GM21576 (cell line): ENCODE data around the gene BDNF.

Source experiments
- ATAC-seq: cut with Tn5 transposase; IDR thresholded peaks from one replicate; pipeline ENCODE4 v1.9.1; 2021; ENCODE audit warnings: mild to moderate bottlenecking, moderate library complexity; ENCODE audit not compliant: unreplicated experiment

The BDNF gene

DNA sequence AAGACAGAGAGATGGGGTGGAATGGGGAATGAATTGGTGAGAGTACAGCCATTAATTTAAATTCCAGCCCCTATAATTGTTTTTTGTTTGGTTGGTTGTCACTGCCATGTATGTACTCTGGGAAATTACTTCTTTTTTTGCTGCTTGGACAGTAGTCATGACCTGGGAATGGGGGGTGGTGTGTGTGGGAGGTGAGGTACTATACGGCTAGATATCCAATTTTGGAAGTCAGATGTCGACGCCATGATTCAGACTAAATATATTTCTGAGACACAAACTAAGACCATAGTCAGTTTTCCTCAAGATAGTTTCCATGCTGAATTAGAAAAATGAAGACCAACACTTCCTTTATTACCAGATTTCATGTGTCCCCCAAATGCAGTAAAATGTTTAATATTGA is 7.4 kb upstream of the BDNF start:
- no peak for ATAC-seq

DNA sequence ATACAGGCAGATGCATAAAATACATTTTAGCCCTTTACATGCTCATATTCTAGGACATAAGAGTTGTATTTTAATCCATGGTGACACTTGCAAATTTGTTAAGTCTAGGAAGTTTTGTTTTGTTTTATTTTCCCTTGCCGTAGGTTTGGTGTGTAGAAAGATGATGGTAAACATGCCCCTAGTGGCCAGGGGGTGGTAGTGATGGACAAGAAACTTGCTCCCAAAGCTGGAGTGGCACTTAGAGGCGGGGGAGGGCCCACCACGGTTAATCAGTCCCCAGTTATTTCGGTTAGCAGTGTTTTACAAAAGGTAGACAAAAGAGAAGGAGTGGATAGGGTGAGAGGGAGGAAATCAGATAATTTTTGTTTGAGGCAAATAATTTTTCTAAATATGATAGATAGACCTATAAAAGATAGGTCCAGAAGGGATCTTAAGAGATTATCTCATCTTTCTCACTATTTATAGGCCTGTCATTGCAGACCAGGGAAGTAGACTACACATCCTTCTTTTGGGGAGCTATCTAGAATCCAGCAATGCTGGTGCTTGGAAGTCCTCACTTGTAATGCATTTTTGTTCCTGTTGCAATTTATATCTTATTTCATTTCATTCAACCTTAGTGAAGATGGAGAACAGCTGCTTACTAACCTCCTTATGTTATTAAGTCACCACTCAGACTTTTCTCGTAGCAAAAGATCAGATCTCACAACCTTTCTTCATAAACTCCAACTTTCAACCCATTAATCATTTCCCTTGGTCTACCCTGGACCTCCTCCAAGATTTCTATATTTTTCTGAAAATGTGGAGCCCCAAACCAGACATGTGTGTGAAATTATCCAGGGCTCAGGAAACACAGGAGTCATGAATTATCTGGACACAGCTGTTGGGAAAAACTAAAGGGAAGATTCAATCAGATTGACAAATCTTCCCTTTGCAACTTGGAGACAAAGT is 5.9 kb upstream of the BDNF start:
- ATAC-seq: peak; percentile 75

DNA sequence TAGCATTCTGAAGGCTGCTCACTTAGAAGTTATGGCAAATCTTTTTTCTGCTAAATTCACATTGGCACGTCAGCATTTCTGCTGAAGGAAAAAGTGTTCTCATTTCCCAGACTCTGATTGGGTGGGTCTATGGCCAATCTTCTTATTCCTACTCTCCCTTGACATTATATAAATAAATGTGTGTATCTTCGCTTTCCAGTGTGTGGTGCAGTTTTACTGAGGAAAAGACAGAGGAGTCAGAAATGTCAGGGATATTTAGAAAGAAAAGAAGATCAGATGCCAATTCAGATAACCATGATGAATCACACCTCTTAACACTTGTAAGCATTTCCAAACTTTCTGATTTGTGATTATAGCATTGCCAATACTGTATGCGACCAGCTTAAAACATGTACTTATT is 3.2 kb upstream of the BDNF start:
- no peak for ATAC-seq

DNA sequence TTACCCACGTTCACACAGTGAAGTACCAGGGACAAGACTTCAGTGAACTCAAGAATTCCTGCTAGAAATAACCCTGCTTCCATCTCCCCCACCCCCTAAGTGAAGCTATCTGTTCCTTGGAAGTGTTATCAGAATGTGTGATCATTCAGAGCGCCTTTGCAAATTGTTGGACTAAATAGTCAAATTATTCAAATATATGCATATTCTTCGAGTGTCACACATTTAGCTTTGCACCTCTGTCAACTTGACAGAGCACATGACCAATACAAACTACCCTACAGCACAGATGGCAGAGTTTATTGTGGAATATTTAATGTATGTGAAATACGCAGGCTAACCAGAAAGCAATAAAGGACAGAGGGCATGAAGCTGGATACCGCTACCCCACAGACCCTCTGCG is 2.6 kb upstream of the BDNF start:
- ATAC-seq: no peak

DNA sequence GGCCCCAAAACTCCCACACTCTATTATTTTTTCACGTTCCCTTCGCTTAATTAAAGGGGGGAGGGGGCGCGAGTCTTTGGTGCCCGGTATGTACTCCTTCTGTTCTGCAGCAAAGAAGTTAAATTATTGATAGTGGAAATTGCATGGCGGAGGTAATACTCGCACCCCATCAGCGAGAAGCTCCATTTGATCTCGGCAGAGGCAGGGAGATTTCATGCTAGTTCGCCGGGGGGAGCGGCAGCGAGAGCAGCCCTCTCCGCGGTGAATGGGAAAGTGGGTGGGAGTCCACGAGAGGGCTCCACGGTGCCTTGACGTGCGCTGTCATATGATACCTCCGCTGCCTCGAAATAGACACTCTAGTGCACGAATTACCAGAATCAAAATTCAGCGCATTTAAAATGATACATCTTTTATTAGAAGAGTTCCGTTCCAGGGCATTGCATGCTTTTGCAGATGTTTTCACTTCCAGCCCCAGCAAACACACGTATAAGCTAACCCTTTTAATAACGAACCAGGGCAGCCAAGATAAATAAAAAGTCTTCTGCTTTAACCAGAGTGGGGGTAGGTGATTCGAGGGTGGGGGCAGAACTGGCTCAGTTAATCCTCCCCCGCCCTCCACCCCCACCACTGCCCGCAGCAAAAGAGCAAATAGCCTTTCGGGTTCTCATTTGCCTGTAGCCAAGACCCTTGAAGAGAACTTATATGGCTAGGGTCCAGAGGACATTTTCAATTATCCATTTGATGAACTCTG is 1.3 kb upstream of the BDNF start:
- ATAC-seq: no peak

DNA sequence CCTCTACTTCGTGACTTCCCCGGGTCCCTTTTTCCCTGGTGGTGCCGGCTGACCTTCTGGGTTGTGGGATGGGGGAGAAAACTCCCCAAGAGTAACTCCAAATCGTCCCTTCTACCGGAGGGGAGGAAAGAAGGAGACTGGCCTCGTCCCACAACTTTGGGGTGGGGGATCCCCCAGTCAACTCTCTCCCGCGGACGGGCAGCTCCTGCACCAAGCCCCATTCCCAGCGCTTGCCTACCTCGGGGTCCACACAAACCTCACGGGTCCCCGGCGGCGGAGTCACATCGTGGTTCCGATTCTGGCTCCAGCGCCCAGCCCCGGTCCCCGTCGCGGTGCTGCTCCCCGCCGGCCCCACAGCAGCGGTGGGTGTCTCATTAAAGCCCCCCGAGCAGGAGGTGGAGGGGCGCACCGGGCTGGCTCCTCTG is 317 bp downstream of the BDNF start:
- no peak for ATAC-seq

DNA sequence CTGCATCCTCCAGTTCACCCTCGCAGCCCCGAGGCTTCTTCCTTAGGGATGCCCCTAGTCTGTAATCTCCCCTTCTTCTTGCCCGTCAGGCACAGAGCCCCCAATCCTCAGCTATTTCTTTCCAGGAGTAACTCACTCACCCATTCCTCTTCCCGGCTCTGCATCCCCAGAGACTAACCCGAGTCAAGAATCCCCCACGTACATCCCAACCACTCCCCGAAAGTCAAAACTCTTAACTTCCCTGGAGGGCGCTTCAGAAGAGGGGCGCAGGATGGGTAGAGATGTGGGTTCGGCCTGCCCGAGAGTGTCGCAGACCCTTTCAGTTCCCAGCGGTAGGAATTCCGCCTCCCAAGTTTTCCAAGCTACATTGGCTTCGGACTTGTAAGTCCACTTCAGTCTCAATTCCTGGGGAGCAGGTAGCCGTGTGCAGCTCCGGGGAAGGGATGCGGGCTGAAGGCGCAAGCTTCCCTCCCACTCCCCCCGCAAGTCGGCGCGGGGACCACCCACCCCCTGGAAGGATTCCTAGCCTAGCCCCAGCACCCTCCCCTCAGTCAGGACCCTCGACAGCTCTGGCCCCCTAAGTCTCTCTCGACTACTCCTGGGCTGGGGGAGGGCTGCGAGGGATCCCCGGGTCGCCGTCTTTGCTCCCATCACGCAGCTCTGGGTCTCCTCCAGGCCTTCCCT is 871 bp downstream of the BDNF start:
- no peak for ATAC-seq

DNA sequence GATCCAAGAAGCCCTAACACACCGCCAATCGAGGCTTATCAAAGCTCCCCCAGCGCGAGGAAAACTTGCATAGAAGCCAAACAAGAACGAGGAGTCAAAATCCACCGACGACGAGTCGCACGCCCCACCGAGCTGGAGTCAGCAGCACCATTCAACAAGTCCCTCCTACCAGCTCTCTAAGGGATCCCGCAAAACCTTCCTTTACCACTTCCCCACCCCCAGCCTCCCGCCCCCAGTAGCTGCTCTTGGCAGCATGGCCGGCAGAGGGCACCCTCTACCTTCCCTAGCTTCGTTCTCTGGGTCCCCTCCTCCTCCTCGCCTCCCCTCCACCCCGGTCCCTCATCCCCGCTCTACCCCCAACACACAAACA is 1.4 kb downstream of the BDNF start:
- peak; percentile 70 for ATAC-seq

DNA sequence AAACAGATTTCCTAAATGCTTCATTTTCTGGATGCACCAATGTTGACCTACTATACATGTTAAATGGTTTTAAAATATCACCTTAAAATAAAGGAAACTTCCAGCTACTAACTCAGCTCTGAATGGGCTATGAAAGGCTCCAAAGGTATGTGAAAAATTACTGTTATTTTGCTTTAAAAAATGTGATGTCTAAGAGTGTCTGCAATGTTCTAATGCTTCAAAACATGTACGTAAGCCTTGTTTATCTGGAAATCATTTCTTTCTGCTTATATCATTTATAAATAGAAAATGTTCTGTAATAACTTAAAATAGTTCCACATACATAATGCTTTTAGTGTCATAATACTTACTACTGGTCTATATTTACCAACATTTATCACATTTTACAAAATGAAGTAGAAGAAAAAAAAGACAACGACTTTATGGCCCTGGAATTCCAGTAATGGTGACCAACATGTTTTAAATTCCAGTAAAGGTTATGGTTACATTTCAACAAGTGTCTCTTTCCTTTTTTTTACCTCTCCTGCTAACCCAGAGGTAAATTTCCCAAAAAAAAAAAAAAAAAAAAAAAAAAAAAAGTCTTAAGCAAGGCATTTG is 2.5 kb downstream of the BDNF start:
- ATAC-seq: no peak

DNA sequence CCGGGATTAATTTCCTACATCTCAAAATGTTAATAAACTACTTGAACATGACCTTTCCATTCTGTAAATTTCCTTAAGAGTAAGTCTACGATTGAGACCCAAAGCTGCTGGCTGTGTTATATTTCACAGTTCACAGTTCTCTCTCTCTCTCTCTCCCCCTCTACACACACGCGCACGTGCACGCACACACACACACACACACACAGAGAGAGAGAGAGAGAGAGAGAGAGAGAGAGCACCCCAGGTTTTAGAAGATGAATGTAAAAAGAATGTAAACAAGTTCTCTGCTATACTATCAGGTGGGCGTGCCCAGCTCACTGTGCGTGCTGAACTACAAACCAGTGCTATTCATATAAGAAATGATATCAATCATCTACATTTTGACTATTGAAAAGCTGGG is 3.3 kb downstream of the BDNF start:
- no peak for ATAC-seq

DNA sequence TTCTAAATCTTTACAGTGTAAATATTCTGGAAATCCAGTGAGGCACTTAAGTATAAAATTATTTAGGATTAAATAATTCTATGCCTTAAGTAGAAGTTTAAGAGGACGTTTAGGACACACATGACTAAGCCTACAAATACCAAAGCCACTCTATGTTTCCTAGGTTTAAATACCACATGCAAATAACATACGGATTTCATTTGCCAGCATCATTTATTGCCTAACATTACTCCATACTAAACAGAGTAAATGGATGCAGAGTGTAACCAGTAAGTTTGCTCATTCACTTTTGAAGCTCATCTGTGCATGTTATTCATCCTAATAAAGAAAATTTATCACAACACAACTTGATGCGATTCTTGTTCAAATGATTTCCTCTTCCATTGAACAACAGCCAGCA is 4.1 kb downstream of the BDNF start:
- no peak for ATAC-seq

DNA sequence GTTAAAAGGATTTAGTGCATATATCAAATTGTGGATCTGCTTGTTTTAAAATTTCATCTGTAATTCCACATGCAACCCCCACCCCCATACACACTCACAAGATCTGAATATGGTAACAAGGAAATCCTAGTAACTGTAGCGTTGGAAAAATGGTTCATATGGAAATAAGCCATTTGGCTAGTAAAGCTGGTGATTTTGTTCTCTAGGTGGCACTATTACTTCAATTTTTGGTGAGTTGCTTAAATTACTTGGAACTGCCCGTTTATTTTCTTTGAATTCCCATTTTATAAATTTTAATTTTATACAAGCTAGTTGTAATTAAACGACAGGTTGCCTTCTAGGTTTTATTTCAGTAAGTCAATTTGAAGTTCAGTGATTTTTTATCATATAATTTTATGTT is 5.3 kb downstream of the BDNF start:
- no peak for ATAC-seq

DNA sequence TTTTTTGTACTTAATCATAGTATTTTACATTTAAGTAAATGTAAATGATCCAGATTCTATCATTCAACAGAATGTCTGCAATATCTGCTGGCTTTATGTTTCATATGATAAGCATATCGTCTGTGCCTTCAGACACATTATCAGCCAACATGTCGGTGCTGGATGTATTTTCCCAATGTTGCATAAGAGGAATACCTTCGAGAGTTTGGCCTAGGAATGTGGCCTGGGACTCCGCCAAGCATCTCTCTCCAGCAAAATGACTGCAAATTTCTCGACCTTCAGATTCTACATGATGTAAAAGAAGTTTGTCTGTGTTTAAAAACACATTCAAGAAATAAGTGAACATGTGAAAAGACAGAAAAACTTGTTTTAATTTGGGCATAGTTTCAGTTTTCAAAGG is 6.9 kb downstream of the BDNF start:
- ATAC-seq: no peak

DNA sequence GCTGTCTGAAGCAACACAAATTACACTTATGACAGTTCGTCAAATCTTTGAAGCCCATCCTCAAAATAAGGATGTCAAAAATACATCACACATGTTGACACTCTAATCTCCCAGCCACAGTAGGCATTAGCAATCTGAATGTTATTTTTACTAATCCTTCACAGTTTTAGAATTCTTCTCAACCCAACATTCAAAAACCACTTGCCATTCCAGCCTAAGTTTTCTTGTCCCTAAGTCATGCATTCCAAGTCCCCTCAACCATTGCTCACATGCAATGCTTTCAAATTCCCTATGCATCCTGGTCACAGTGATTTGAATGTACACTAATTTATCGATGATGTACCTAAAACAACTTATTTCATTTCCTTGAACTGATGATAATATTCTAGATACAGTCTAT is 7.5 kb downstream of the BDNF start:
- no peak for ATAC-seq

DNA sequence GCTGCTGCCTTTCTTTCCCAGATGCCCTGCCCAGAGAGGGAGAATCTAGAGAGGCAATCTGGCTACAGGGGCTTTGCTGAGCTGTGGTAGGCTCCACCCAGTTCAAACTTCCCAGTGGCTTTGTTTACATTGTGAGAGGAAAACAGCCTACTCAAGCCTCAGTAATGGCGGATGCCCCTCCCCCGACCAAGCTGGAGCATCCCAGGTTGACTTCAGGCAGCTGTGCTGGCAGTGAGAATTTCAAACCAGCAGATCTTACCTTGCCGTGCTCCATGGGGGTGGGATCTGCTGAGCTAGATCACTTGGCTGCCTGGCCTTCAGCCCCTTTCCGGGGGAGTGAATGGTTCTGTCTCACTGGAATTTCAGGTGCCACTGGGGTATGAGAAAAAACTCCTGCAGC is 12.2 kb downstream of the BDNF start:
- no peak for ATAC-seq

DNA sequence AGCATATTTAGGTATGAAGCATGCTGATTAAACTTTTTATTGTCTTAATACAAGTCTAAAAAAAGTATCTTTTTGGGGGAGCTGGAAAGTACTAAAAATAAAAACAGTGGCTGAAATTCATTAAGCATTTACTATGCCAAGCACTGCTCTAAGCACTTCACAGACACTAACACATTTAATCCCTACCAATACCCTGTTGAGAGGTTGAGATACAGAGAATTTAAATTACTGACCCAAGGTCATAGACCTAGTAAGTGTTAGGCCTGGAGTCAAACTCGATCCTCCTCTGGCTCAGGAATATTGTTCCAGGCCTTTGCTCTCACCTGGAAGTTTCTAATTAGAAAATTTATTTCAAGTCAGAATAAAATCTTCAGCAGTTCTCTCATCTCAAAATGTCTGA is 18.6 kb downstream of the BDNF start:
- ATAC-seq: no peak

DNA sequence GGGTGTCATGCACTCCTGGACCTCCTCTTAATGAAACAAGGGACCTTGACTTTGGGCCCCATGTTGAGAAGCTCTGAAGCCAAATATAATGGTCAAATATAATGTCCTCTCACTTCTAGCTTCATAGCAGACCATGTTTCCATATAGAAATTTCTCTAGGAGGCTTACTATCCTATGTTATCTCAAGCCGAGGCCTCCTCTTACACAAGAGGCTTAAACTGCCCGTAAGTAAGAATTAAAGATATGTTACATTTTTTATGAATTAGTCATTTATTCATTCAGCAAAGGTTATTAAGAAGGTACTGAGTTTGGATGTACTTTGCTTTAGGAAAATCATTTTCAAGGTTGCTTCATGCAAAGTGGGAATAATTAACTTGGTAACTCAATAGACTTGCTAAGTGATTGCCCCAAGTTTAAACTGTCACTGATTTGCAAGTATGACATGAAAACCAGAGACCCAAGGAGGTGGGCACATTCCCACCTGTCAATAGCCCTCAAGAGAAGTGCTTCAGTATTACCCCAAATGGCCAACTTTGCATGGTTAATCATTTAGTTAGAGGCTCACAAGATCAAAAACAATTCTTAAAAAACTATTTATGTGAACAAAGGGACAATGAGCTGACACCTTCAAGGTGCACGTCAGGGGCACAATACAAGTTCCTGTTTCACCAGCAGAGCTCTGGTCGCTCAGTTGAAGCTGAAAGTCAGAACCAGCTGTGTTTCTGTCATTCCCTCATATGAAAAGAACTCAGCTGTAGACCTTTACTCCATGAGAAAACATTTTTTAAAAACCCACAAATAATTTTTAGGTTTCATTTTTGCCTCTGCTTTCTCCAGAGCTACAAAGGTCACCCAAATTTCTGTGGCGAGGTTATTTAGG is 20.9 kb downstream of the BDNF start:
- no peak for ATAC-seq

DNA sequence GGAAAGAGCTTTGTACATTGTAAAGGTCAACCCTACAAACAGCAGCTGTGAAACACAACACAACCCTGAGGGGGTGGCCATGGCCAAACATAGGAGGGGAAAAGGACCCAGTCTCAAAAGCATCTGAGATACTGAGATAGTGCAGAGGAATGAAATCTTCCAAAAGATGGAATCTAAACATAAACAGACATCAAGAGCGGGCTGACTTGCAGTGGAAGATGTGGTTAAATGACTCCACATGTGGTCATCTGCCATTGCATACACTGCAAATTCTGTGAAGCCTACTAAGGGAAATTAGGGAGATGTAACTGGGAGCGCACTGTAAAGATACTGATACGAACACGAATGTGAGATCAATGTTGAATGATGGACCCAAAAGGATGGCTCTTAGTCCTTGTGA is 22.0 kb downstream of the BDNF start:
- no peak for ATAC-seq

DNA sequence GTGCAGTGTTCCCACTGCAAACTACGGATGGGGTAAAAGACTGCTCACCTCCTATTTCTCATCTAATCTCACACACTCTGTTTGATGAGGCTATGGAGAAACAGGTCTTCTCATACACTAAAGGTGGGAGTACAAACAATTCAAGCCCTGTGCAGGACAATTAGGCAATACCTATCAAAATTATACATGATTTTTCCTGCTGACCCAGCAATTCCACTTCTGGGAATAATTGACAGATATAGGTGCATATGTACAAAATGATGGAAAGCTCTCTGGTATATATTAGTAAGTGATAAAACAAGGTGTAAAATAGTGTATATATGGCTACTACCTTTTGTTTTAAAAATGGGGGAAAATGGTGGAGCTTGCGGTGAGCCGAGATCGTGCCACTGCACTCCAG is 23.1 kb downstream of the BDNF start:
- ATAC-seq: no peak

DNA sequence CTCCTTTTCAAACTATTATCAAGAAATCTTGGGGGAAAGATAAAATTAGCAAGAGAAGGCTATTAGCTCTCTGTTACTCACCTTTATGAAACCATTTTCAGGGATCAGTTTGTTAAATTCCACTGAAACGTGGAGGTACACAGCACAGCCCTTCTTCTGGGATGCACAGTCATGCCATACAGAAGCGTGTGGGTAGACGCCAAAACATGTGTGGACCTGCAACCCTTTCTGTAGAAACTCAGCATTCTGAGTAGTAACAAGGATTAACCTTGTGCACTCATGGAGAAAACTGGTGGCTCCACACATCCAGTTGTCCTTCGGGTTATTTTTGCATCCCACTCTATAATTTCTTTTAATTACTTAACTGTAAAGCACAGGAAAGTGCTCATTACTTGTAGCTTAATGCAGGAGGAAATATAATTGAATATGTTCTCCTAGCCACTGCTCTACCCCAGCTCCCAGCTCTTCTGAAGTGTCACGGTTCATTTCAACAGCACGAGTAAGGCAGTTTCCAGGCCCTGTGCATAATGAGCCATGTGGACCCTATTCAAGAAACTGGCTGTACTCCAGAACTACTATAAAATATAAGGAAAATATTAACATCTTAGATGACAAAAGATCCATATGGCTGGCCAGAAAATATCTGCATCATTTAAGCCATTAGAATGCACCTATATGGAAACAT is 26.1 kb downstream of the BDNF start:
- no peak for ATAC-seq
